Measurements from ENCODE around the gene NR6A1. TPM values are rescaled to one million over a fixed set of nuclear protein-coding genes. Genes with fewer than 3 reads are reported as not detected.

The NR6A1 gene
- total RNA-seq, 1 experiment from 2014 or later, result 99.3 TPM

DNA sequence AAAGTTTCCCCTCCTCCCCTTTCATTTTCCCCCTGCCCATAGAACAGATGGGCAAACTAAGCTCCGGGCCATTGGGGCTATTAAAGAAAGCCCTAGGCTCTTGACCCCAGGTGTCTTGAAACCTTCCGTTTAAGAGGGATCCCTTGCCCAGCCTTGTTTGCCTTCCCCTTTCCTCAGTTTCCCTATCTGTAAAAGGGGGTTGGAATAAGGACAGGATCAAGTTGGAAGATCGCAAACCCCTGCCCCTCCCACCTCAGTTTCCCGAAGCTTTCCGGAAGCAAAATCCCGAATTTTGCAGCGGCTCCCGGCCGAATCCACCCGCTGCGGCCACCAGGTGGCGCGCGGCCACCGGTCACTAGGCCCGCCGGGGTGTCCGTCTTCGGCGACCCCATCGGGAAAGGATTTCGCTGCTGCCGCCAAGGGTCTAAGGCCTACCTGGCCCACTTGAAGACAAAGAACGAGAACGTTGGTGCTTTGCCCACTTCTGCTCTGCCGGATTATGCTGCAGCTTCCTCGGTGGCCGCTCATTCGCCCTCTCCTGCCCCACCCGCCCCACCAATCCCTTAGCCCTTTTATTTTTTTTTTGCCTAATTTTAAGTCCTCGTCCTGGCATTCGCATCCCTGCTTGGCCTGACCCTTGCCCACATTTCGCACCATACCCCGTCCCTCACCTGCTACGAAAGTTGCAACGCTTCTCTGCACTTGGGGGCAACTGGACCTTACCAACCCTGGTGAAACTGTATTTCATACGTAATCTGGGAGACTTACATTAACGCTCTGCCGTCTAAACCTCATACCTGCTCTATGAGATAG is 962 bp upstream of the NR6A1 start:
- peak overlapping the region; percentile 85 for H3K4me3 Mint-ChIP-seq
- Histone ChIP-seq H3T11ph (ENCODE audit: low read length) (no peak overlapping the region), H3K4ac (ENCODE audit: low read depth, low read length) (no peak overlapping the region), H4K8ac (replicated peaks; ENCODE audit: insufficient read length, low read depth, low read length) (no peak overlapping the region), H4K91ac (ENCODE audit: insufficient read length, low read depth, low read length) (no peak overlapping the region), H3K4me2 (ENCODE audit: insufficient read depth, insufficient read length, low read length) (peak overlapping the region; percentile 61), H2BK120ac (ENCODE audit: low read depth, low read length, poor library complexity, severe bottlenecking) (no peak overlapping the region), H2AK5ac (ENCODE audit: insufficient read length, low read length) (no peak overlapping the region), H3K79me2 (ENCODE audit: insufficient read depth, low read length) (peaks cover 9% of the 10 kb centered on the region; the same call in 1 of the 2 replicates), H4K5ac (ENCODE audit: insufficient read length, low read depth, low read length) (no peak overlapping the region), H3K4me1 (ENCODE audit: insufficient read depth, low read length) (peaks cover 2% of the 10 kb centered on the region; the same call in 1 of the 2 replicates), H3K23me2 (ENCODE audit: insufficient read length, low read depth, low read length, poor library complexity, severe bottlenecking) (peaks cover 14% of the 10 kb centered on the region), H3K18ac (ENCODE audit: insufficient read length, low read depth, low read length) (no peak overlapping the region), H3K56ac (ENCODE audit: insufficient read length, low read depth, low read length) (no peak overlapping the region), H2BK20ac (ENCODE audit: low read depth, low read length, poor library complexity, severe bottlenecking) (no peak overlapping the region), H3K27ac (ENCODE audit: insufficient read length, low read depth, low read length) (no peak overlapping the region), H3K27me3 (ENCODE audit: insufficient read depth, low read length) (peaks cover 2% of the 10 kb centered on the region; the same call in 1 of the 2 replicates), H2BK12ac (ENCODE audit: insufficient read length, low read depth, low read length) (no peak overlapping the region), H3K79me1 (ENCODE audit: insufficient read depth, low read depth, low read length, poor library complexity, severe bottlenecking) (no peaks in the 10 kb centered on the region), H3K23ac (ENCODE audit: insufficient read length, low read depth, low read length) (no peak overlapping the region), H3K9ac (ENCODE audit: extremely low read depth, insufficient read length, low read length) (no peak overlapping the region), H3K9me3 (ENCODE audit: control insufficient read depth, low read depth, low read length) (no peaks in the 10 kb centered on the region), H3K14ac (ENCODE audit: insufficient read depth, low read length) (no peak overlapping the region), H2BK5ac (ENCODE audit: insufficient read length, low read length) (no peak overlapping the region), H4K20me1 (ENCODE audit: control insufficient read depth, insufficient read depth, insufficient read length) (no peaks in the 10 kb centered on the region), H2BK15ac (ENCODE audit: low read depth, low read length) (no peak overlapping the region), H2AFZ (ENCODE audit: low read length) (peak overlapping the region; percentile 48)
- peak; percentile 88 for DNase-seq
- WGBS (ENCODE audit: extremely low coverage, insufficient read length, low lambda C conversion rate), result no CpG with 5 or more reads among the region's 39 CpGs
- TF ChIP-seq CTCF (conservative IDR thresholded peaks at IDR 0.05), result peak; percentile 99
- H3K36me3 Mint-ChIP-seq (ENCODE audit: insufficient read depth in 1 of 3, low read depth in 3 of 3), result no peaks in the 10 kb centered on the region; a peak in 2 of 7 replicates
- H3K27ac Mint-ChIP-seq, result peak overlapping the region in 1 of 3 experiments; percentile 100; a peak in 1 of 7 replicates
- 0 out of 5 replicates have a peak, but pooled peaks cover 0 to 2% of the 10 kb centered on the region in 2 experiments for H3K9me3 Mint-ChIP-seq
- peaks cover 56% of the 10 kb centered on the region for H3K27me3 Mint-ChIP-seq (ENCODE audit: low read depth)
- peaks cover 39 to 41% of the 10 kb centered on the region in 2 experiments for H3K4me1 Mint-ChIP-seq

All from H9 (cell line).